PFSK-1 (cell line): ENCODE data around the gene TMPRSS7.

ENCODE experiments used
- REST ChIP-seq, 2 experiments: IDR thresholded peaks; 2 replicates each; pipeline versions ENCODE4 v1.6.1 to v1.8.0; 2011 to 2012; ENCODE audit warnings: low read depth in 2 of 2, low read length in 2 of 2, control low read depth in 1 of 2, inconsistent platforms in 1 of 2, mild to moderate bottlenecking in 1 of 2, moderate library complexity in 1 of 2; ENCODE audit not compliant: insufficient read depth in 1 of 2
- SIN3A ChIP-seq: IDR thresholded peaks from 2 replicates; pipeline ENCODE4 v1.6.1; 2012; ENCODE audit warnings: mild to moderate bottlenecking, low read length, moderate library complexity, borderline replicate concordance; ENCODE audit not compliant: insufficient read depth
- TAF1 ChIP-seq: IDR thresholded peaks from 2 replicates; pipeline ENCODE4 v1.6.1; 2012; ENCODE audit warnings: low read length, control low read depth, borderline replicate concordance; ENCODE audit not compliant: insufficient read depth

DNA sequence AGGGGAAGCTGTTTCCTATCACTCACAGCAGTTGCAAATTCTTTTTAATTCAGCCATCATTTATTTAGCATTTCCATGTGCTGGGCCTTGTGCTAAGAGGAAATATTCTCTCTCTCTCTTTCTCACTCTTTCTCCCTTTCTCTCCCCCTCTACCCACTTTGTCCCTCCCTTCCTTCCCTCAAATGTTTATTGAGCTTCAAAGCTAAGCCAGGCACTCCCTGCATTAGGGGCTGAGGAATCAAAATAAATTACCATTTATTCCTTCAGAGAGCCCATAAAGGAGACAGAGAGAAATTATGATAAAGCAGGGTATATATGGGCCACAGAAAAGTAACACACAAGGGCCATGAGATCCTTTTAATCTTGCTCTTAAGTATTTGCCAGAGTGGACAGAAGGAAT, 6.8 kb downstream of the TMPRSS7 start:
- no peak for TF ChIP-seq REST (IDR thresholded peaks at IDR 0.05; ENCODE audit: insufficient read depth in 1 of 2, low read depth in 2 of 2, low read length in 2 of 2)
- TF ChIP-seq SIN3A, result no peak
- no peak for TF ChIP-seq TAF1
